Measurements from ENCODE around the gene ANKRD33.

Gene ANKRD33

GRCh38 chr12:51895378-51896135, 7.7 kb downstream of the ANKRD33 start:
- Histone ChIP-seq H3K27me3 (ENCODE audit: low read depth) (no peaks in the 10 kb centered on the region), H3K36me3 (replicated peaks) (no peaks in the 10 kb centered on the region), H3K4me1 (peaks cover 6% of the 10 kb centered on the region), H3K4me3 (no peak overlapping the region), H3K9me3 (no peaks in the 10 kb centered on the region)
- in situ Hi-C loops (cut with MboI; ENCODE audit: low sequenced_read_pairs): no loop called here
- no peak for DNase-seq (ENCODE audit: low spot score in 2 of 2)

GRCh38 chr12:51896236-51896635, 8.3 kb downstream of the ANKRD33 start:
- H3K9me3 ChIP-seq: no peaks in the 10 kb centered on the region
- H3K4me1 ChIP-seq: peaks cover 6% of the 10 kb centered on the region
- H3K4me3 ChIP-seq: no peak overlapping the region
- in situ Hi-C loops (cut with MboI; ENCODE audit: low sequenced_read_pairs): no loop called here
- H3K36me3 ChIP-seq (replicated peaks): no peaks in the 10 kb centered on the region
- no peak for DNase-seq (ENCODE audit: low spot score in 2 of 2)
- H3K27me3 ChIP-seq (ENCODE audit: low read depth): no peaks in the 10 kb centered on the region

- in situ Hi-C loops (cut with MboI; ENCODE audit: low sequenced_read_pairs): no loop called here
- Histone ChIP-seq H3K27me3 (ENCODE audit: low read depth) (no peaks in the 10 kb centered on the region), H3K4me1 (peaks cover 6% of the 10 kb centered on the region), H3K4me3 (no peak overlapping the region), H3K9me3 (no peaks in the 10 kb centered on the region), H3K36me3 (replicated peaks) (no peaks in the 10 kb centered on the region)
- no peak for DNase-seq (ENCODE audit: low spot score in 2 of 2)
Observed at GRCh38 chr12:51897181-51897580, 9.3 kb downstream of the ANKRD33 start.

GRCh38 chr12:51898506-51898905, 10.6 kb downstream of the ANKRD33 start:
- Histone ChIP-seq H3K27me3 (ENCODE audit: low read depth) (no peaks in the 10 kb centered on the region), H3K4me3 (no peak overlapping the region), H3K9me3 (no peaks in the 10 kb centered on the region), H3K36me3 (replicated peaks) (no peaks in the 10 kb centered on the region), H3K4me1 (peaks cover 6% of the 10 kb centered on the region)
- no peak for DNase-seq (ENCODE audit: low spot score in 2 of 2)
- in situ Hi-C loops (cut with MboI; ENCODE audit: low sequenced_read_pairs): no loop called here

- in situ Hi-C loops (cut with MboI; ENCODE audit: low sequenced_read_pairs): no loop called here
- Histone ChIP-seq H3K9me3 (no peaks in the 10 kb centered on the region), H3K4me3 (no peak overlapping the region), H3K4me1 (peaks cover 6% of the 10 kb centered on the region), H3K36me3 (replicated peaks) (no peaks in the 10 kb centered on the region), H3K27me3 (ENCODE audit: low read depth) (no peaks in the 10 kb centered on the region)
- DNase-seq (ENCODE audit: low spot score in 2 of 2): no peak
Observed at GRCh38 chr12:51898937-51899336, 11.0 kb downstream of the ANKRD33 start.

- H3K4me3 ChIP-seq: no peak overlapping the region
- no peaks in the 10 kb centered on the region for H3K27me3 ChIP-seq (ENCODE audit: low read depth)
- in situ Hi-C loops (cut with MboI; ENCODE audit: low sequenced_read_pairs): no loop called here
- H3K9me3 ChIP-seq: no peaks in the 10 kb centered on the region
- no peak for DNase-seq (ENCODE audit: low spot score in 2 of 2)
- H3K36me3 ChIP-seq (replicated peaks): no peaks in the 10 kb centered on the region
- peaks cover 2% of the 10 kb centered on the region for H3K4me1 ChIP-seq
Observed at GRCh38 chr12:51900323-51900889, 12.5 kb downstream of the ANKRD33 start.

- in situ Hi-C loops (cut with MboI; ENCODE audit: low sequenced_read_pairs): no loop called here
Observed at GRCh38 chr12:51901121-51901817, 13.4 kb downstream of the ANKRD33 start.

GRCh38 chr12:51901881-51902280, 14.0 kb downstream of the ANKRD33 start:
- H3K4me3 ChIP-seq: no peak overlapping the region
- H3K27me3 ChIP-seq (ENCODE audit: low read depth): no peaks in the 10 kb centered on the region
- H3K36me3 ChIP-seq (replicated peaks): no peaks in the 10 kb centered on the region
- DNase-seq (ENCODE audit: low spot score in 2 of 2): no peak
- in situ Hi-C loops (cut with MboI; ENCODE audit: low sequenced_read_pairs): no loop called here
- H3K9me3 ChIP-seq: no peaks in the 10 kb centered on the region
- H3K4me1 ChIP-seq: no peaks in the 10 kb centered on the region

More at GRCh38 chr12:51901121-51901817, 13.4 kb downstream of the ANKRD33 start:
- Histone ChIP-seq H3K4me1 (no peaks in the 10 kb centered on the region), H3K4me3 (no peak overlapping the region), H3K9me3 (no peaks in the 10 kb centered on the region), H3K27me3 (ENCODE audit: low read depth) (no peaks in the 10 kb centered on the region), H3K36me3 (replicated peaks) (no peaks in the 10 kb centered on the region)
- DNase-seq (ENCODE audit: low spot score in 2 of 2): no peak

- Histone ChIP-seq H3K9me3 (no peaks in the 10 kb centered on the region), H3K36me3 (replicated peaks) (no peaks in the 10 kb centered on the region), H3K4me3 (no peak overlapping the region), H3K4me1 (no peaks in the 10 kb centered on the region), H3K27me3 (ENCODE audit: low read depth) (no peaks in the 10 kb centered on the region)
- in situ Hi-C loops (cut with MboI; ENCODE audit: low sequenced_read_pairs): no loop called here
- no peak for DNase-seq (ENCODE audit: low spot score in 2 of 2)
Observed at GRCh38 chr12:51904951-51905470, 17.1 kb downstream of the ANKRD33 start.

GRCh38 chr12:51905471-51906429, 17.8 kb downstream of the ANKRD33 start:
- H3K9me3 ChIP-seq: no peaks in the 10 kb centered on the region
- no peak overlapping the region for H3K4me3 ChIP-seq
- in situ Hi-C loops (cut with MboI; ENCODE audit: low sequenced_read_pairs): no loop called here
- no peaks in the 10 kb centered on the region for H3K36me3 ChIP-seq (replicated peaks)
- no peaks in the 10 kb centered on the region for H3K27me3 ChIP-seq (ENCODE audit: low read depth)
- H3K4me1 ChIP-seq: no peaks in the 10 kb centered on the region
- no peak for DNase-seq (ENCODE audit: low spot score in 2 of 2)

- in situ Hi-C loops (cut with MboI; ENCODE audit: low sequenced_read_pairs): no loop called here
- Histone ChIP-seq H3K9me3 (no peaks in the 10 kb centered on the region), H3K27me3 (ENCODE audit: low read depth) (no peaks in the 10 kb centered on the region), H3K4me3 (no peak overlapping the region), H3K36me3 (replicated peaks) (no peaks in the 10 kb centered on the region), H3K4me1 (no peaks in the 10 kb centered on the region)
- no peak for DNase-seq (ENCODE audit: low spot score in 2 of 2)
Observed at GRCh38 chr12:51906430-51907082, 18.7 kb downstream of the ANKRD33 start.

- Histone ChIP-seq H3K27me3 (ENCODE audit: low read depth) (no peaks in the 10 kb centered on the region), H3K9me3 (no peaks in the 10 kb centered on the region), H3K36me3 (replicated peaks) (no peaks in the 10 kb centered on the region), H3K4me3 (no peak within 1 kb of the TSS), H3K4me1 (no peaks in the 10 kb centered on the region)
- in situ Hi-C loops (cut with MboI; ENCODE audit: low sequenced_read_pairs): no loop called here
- no peak for DNase-seq (ENCODE audit: low spot score in 2 of 2)
Observed at GRCh38 chr12:51907083-51907855, 19.4 kb downstream of the ANKRD33 start, which contains the start of gene ACVRL1. Gene ACVRL1, plus strand, starts transcription at chr12:51907504. Its CDS starts 4,971 bp downstream, at chr12:51912475.
